ENCODE measurements around the gene LIMS1.

DNA sequence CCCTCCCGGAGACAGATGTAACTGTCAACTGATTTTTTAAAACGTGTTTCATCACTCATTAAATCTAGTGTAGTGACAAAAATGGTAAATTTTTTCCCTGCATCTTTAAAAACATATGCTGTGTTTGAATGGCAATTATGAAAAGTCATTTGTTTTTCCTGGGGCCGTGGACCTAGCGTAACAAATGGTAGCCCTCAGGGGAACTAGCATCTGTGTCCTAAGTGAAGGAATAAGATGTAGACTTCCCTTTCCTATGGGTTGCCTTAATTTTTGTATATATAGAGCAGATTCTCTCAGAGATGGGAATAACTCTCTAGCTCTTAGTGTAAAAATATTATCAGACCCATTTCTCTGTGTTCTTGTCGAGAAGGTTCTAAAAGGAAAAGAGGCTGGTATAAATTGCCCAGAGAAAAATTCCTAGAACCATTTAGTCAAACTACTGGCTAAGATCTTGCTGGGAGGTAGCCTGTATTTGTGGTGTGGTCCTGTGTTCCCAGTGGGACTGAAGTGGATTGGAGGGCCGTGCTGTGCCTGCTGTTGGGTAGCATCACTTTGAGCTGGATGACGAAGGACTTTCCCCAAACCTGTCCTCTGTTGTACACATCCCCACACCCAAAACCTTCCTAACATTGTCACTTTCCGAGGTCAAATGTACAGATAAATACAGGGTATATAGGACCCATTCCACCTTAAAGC, 85.8 kb downstream of the LIMS1 start:
- TF ChIP-seq POLR2A (IDR thresholded peaks at IDR 0.05) = no peak
- TF ChIP-seq, protein P1, sequence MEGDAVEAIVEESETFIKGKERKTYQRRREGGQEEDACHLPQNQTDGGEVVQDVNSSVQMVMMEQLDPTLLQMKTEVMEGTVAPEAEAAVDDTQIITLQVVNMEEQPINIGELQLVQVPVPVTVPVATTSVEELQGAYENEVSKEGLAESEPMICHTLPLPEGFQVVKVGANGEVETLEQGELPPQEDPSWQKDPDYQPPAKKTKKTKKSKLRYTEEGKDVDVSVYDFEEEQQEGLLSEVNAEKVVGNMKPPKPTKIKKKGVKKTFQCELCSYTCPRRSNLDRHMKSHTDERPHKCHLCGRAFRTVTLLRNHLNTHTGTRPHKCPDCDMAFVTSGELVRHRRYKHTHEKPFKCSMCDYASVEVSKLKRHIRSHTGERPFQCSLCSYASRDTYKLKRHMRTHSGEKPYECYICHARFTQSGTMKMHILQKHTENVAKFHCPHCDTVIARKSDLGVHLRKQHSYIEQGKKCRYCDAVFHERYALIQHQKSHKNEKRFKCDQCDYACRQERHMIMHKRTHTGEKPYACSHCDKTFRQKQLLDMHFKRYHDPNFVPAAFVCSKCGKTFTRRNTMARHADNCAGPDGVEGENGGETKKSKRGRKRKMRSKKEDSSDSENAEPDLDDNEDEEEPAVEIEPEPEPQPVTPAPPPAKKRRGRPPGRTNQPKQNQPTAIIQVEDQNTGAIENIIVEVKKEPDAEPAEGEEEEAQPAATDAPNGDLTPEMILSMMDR (IDR thresholded peaks at IDR 0.05) = no peak
